AG10803 (cell line): ENCODE data around the gene ANKDD1B.

Experiments
- DNase-seq: peaks from one replicate; pipeline ENCODE4 v3.0.0; 2010; ENCODE audit warnings: low read depth
- H3K4me3 ChIP-seq: 2 replicates; pipeline ENCODE4 v1.5.1; 2011; ENCODE audit warnings: mild to moderate bottlenecking, low read length, control low read depth
- TF ChIP-seq, protein P1 (sequence below): conservative IDR thresholded peaks from 2 replicates; pipeline ENCODE4 v1.5.1; 2011; ENCODE audit warnings: mild to moderate bottlenecking, low read length, control low read depth, inconsistent platforms

Gene ANKDD1B

DNA sequence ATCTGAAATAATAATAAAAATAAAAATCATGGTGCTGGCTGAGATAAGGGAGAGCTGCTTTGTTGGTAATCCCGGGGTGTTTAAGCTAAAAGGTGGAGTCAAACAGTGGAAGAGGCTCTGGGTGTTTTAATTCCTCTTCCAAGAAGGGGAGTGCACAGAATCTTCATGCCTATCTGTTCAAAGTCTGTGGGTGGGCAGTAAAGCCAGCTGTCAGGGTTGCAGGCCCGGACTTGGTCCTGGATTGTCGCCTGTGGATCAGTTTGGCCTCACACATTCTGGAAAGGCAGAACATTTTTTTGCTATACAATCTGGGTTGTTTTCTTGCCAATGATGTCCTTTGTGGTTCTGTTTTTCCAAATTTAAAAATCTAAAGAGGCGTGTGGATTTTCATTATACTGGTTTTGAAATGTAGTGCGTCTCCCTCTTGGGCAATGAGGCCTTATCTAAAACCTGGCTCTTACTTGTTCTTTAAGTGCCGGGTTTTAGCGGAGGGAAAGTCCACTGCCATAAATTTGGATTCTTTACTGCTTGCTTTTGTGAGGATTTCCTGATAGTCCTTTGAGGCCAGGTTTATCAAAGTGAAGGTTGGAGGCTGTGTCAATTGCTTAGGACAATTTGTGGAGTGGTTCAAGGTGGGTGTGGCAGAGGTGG is 5.8 kb downstream of the ANKDD1B start:
- TF ChIP-seq, protein P1, sequence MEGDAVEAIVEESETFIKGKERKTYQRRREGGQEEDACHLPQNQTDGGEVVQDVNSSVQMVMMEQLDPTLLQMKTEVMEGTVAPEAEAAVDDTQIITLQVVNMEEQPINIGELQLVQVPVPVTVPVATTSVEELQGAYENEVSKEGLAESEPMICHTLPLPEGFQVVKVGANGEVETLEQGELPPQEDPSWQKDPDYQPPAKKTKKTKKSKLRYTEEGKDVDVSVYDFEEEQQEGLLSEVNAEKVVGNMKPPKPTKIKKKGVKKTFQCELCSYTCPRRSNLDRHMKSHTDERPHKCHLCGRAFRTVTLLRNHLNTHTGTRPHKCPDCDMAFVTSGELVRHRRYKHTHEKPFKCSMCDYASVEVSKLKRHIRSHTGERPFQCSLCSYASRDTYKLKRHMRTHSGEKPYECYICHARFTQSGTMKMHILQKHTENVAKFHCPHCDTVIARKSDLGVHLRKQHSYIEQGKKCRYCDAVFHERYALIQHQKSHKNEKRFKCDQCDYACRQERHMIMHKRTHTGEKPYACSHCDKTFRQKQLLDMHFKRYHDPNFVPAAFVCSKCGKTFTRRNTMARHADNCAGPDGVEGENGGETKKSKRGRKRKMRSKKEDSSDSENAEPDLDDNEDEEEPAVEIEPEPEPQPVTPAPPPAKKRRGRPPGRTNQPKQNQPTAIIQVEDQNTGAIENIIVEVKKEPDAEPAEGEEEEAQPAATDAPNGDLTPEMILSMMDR: no peak
- no peak for DNase-seq
- H3K4me3 ChIP-seq: no peak overlapping the region

DNA sequence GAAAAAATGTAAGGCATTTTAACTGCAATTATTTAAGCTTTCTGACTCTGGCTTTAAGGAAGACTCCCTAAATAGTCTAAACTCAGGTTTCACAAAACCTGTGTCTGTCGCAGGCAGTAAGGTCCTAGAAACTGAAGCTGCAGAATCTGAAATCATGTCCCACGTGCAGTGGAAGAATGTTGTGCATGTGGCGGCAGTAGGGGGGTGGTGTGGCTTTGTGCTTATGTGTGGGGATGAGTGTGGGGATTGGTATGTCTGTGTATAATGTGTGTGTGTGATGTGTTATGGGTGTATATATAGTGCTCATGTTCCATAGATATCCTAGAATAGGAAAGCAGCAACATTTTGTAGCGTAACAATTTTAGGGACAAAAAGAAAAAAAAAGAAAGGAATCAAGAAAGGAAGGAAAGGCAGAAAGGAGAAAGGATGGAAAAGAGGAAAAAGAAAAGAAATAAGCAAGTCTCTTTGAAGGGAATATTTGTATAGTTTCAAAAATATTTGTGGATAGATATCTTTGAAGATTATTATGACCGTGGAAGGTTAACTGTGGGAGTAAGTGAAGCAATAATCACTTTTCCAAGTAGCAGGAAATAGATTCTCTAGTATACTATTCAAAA is 6.6 kb downstream of the ANKDD1B start:
- no peak overlapping the region for H3K4me3 ChIP-seq
- TF ChIP-seq, protein P1: no peak
- DNase-seq: peak; percentile 45

DNA sequence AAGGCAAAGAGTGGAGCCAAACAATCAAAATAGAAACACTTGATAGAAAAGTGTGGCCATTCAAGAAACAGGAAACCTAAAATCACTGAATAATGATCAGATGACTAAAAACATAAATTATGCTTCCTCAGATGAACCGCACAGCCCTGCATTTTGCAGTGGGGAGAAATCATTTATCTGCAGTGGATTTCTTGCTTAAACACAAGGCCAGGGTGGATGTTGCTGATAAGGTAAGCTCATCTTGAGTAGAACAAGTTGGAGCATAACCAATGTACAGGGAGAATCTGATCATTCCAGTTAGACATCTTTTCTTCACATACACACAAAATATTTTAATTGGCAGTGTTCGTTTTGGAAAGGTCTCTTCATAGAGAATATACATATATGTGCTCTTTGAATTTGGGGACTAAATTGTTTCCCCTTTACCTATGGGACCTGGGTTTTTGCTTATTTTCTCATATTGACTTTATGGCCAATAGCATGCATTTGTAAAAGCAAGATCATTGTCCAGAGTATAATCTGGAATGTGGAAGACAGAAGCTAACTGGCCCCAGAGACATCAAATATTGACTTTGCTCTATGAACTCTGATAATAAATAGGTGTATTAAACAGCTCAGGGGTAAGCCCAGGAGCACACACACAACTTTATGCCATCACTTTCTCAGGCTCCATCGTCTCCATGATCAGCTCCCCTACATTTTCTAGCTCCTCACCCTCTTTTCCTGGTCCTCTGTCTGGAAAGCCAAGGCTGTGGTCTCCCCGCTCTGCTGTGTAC is 9.1 kb downstream of the ANKDD1B start:
- H3K4me3 ChIP-seq: no peak overlapping the region
- DNase-seq: no peak
- TF ChIP-seq, protein P1: no peak

DNA sequence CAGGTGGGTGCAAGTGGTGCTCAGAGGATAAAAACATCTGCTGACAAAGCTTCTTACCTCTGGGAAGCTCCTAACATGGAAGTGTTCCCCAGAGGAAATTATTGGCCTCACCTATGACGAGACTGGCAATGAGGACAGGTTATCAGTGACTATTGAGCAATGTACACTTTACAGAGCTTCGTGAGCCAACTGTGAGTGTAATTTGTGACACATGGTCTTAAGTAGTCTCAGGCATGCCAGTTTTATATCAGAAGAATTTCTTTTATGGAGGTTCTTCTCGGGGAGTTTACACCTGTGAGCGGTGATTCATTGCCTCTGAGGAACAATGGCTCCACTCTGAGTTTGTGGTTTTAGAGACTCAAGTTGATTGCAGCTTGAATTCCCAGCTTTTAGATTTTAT is 11.3 kb downstream of the ANKDD1B start:
- TF ChIP-seq, protein P1: no peak
- DNase-seq: no peak
- H3K4me3 ChIP-seq: no peak overlapping the region

DNA sequence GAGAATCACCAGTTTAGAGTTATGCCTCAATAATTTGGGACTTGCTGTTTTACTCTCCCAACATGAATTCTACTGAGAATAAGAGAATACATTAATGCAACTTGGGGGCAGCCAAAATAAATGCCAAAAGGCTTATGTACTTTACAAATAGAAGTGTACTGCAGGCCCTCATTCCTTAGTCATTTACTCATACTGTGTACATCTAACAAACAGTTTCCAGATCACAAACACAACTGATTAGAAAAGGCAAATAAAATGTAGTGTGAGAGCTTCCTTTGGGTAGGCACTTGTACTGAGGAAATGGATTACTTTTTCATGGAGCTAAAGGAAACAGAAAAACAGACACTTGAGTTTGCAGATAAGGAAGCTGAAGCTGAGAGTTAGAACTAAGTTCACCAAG is 12.6 kb downstream of the ANKDD1B start:
- no peak overlapping the region for H3K4me3 ChIP-seq
- DNase-seq: peak; percentile 17
- TF ChIP-seq, protein P1: no peak

DNA sequence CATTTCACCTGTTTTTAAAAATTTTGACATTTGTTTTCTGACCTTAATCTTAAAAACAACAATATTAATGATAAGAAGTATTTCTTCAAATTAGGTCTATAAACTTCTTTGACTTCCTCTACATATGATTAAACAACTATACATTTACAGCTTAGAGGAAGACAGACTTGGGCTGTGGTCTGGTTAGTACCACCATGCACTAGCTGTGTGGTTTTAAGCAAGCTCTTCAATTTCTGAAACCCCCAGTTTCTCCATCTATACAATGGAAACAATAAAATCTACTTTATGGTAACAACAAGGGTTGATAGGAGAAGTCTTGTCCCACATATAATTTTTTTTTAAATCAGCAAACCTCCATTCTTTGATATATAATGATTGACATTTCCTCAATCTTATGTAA is 15.7 kb downstream of the ANKDD1B start:
- TF ChIP-seq, protein P1: no peak
- DNase-seq: no peak
- H3K4me3 ChIP-seq: no peak overlapping the region
